ENCODE data around the gene NLRP1.

GRCh38 chr17:5557990-5558389 is 26.3 kb downstream of the NLRP1 start:
- no peak for TF ChIP-seq CTCF (IDR thresholded peaks at IDR 0.05)
- no peak for TF ChIP-seq POLR2A (IDR thresholded peaks at IDR 0.05)

Measured in adrenal gland (tissue), 5 donors.